SK-N-SH treated with all-trans-retinoic acid at 6 μM for 48 hours (cell line): ENCODE results near the gene BTBD3.

ENCODE experiments used
- ARNTL ChIP-seq: fragments of 450-650 bp; formaldehyde crosslinking; IDR thresholded peaks from 2 replicates; pipeline ENCODE4 v1.5.0; 2020; ENCODE audit warnings: low read depth, mild to moderate bottlenecking, moderate library complexity, borderline replicate concordance
- GLIS3 ChIP-seq: fragments of 250-450 bp; sonication (Bioruptor Pico); IDR thresholded peaks from 2 replicates; pipeline ENCODE4 v1.5.0; 2020; ENCODE audit warnings: mild to moderate bottlenecking, moderate library complexity
- OSR1 ChIP-seq: fragments of 250-450 bp; sonication (Bioruptor Pico); IDR thresholded peaks from 2 replicates; pipeline ENCODE4 v1.8.0; 2022; ENCODE audit warnings: moderate library complexity, mild to moderate bottlenecking, inconsistent platforms
- PATZ1 ChIP-seq: fragments of 250-450 bp; sonication (Bioruptor Pico); IDR thresholded peaks from 2 replicates; pipeline ENCODE4 v1.8.0; 2020; ENCODE audit warnings: mild to moderate bottlenecking, moderate library complexity, borderline replicate concordance
- SNAI2 ChIP-seq: fragments of 250-450 bp; sonication (Bioruptor Pico); IDR thresholded peaks from 2 replicates; pipeline ENCODE4 v1.5.0; 2020; ENCODE audit warnings: mild to moderate bottlenecking, moderate library complexity
- TCF4 ChIP-seq: fragments of 250-450 bp; sonication (Bioruptor Pico); IDR thresholded peaks from 2 replicates; pipeline ENCODE4 v1.8.0; 2021; ENCODE audit warnings: mild to moderate bottlenecking, moderate library complexity, borderline replicate concordance
- ZFP3 ChIP-seq: fragments of 250-450 bp; sonication (Bioruptor Pico); IDR thresholded peaks from 2 replicates; pipeline ENCODE4 v1.5.0; 2020; ENCODE audit warnings: mild to moderate bottlenecking, moderate library complexity
- ZFP30 ChIP-seq: fragments of 450-650 bp; formaldehyde crosslinking; IDR thresholded peaks from 2 replicates; pipeline ENCODE4 v1.5.0; 2022; ENCODE audit warnings: mild to moderate bottlenecking, moderate library complexity

- TF ChIP-seq TCF4 (no peak), GLIS3 (CRISPR knock-in tag) (no peak), PATZ1 (CRISPR knock-in tag) (no peak), SNAI2 (no peak), ZFP30 (no peak), OSR1 (CRISPR knock-in tag) (no peak), ZFP3 (no peak), ARNTL (CRISPR knock-in tag) (no peak)
Measured at GRCh38 chr20:11920083-11920482, 2.4 kb downstream of the BTBD3 start.
